Mesenteric fat pad (tissue), 1 donor: ENCODE results near the gene GRID1. TPM values are rescaled to one million over a fixed set of nuclear protein-coding genes. Genes with fewer than 3 reads are reported as not detected.

Source experiments
- DNase-seq: peaks from one replicate; pipeline ENCODE4 v3.0.0-alpha.2; 2020; ENCODE audit warnings: low spot score
- total RNA-seq: library from RNA; stranded (reverse); fragmentation: NEBNext Ultra II Directional; extraction: Animal tissue kit (Norgen Biotek cat#: 25700); gene quantifications from one replicate; pipeline ENCODE4 v1.2.1, GENCODE V29; 2021
- donor health status: DM: yes; HTN: yes; CAD: no.

The GRID1 gene
- total RNA-seq, 1 donor from 2014 or later = 2.1 TPM

GRCh38 chr10:85614566-85614965, 752.0 kb downstream of the GRID1 start:
- no peak for DNase-seq

GRCh38 chr10:85613391-85613790, 753.2 kb downstream of the GRID1 start:
- no peak for DNase-seq

- no peak for DNase-seq
These were observed 753.8 kb downstream of the GRID1 start for GRCh38 chr10:85612833-85613232.

- no peak for DNase-seq
These were observed 754.2 kb downstream of the GRID1 start for GRCh38 chr10:85612378-85612775.

GRCh38 chr10:85611746-85612377, 754.7 kb downstream of the GRID1 start:
- no peak for DNase-seq

- DNase-seq = no peak
These were observed 755.4 kb downstream of the GRID1 start for GRCh38 chr10:85611093-85611740.

- no peak for DNase-seq
These were observed 756.1 kb downstream of the GRID1 start for GRCh38 chr10:85610381-85611092.

GRCh38 chr10:85609509-85609908, 757.1 kb downstream of the GRID1 start:
- no peak for DNase-seq

- DNase-seq = no peak
These were observed 757.9 kb downstream of the GRID1 start for GRCh38 chr10:85608706-85609105.

- DNase-seq = no peak
These were observed 759.4 kb downstream of the GRID1 start for GRCh38 chr10:85607043-85607695.

- DNase-seq = no peak
These were observed 760.2 kb downstream of the GRID1 start for GRCh38 chr10:85606401-85606800.

- no peak for DNase-seq
These were observed 761.7 kb downstream of the GRID1 start for GRCh38 chr10:85604884-85605283.

GRCh38 chr10:85604136-85604725, 762.4 kb downstream of the GRID1 start:
- DNase-seq = no peak

GRCh38 chr10:85603151-85603940, 763.2 kb downstream of the GRID1 start:
- DNase-seq = no peak

GRCh38 chr10:85602713-85603112, 763.9 kb downstream of the GRID1 start:
- no peak for DNase-seq

GRCh38 chr10:85602306-85602705, 764.3 kb downstream of the GRID1 start:
- DNase-seq = no peak

- no peak for DNase-seq
These were observed 765.1 kb downstream of the GRID1 start for GRCh38 chr10:85601526-85601925.

GRCh38 chr10:85600744-85601081, 765.9 kb downstream of the GRID1 start:
- no peak for DNase-seq

- DNase-seq = no peak
These were observed 766.4 kb downstream of the GRID1 start for GRCh38 chr10:85600026-85600743.

GRCh38 chr10:85599081-85599480, 767.5 kb downstream of the GRID1 start:
- DNase-seq = no peak
